CD8-positive, alpha-beta memory T cell (primary cell): ENCODE data around the gene AIG1. TPM values are rescaled to one million over a fixed set of nuclear protein-coding genes. Genes with fewer than 3 reads are reported as not detected.

ENCODE experiments used
- CTCF ChIA-PET: fragments of 350-600 bp; sonication (Branson Sonifier 250); formaldehyde crosslinking; loops from one replicate; lab custom pipeline; 2021; ENCODE audit warnings: antibody characterized with exemption; lab: Charles Lee
- POLR2A ChIA-PET: fragments of 350-600 bp; sonication (Branson Sonifier 250); formaldehyde crosslinking; loops from one replicate; lab custom pipeline; 2021; ENCODE audit warnings: antibody characterized with exemption; lab: Charles Lee
- DNase-seq, 5 donors: peaks; one replicate each; pipeline versions ENCODE4 v3.0.0 to v3.0.0-alpha.2; 2020 to 2022; ENCODE audit warnings: mixed read lengths in 1 of 5
- H3K27ac ChIP-seq: one replicate; pipeline ENCODE4 v1.7.0; 2013; ENCODE audit warnings: low read depth, mild to moderate bottlenecking, low read length, moderate library complexity
- H3K27me3 ChIP-seq: 2 replicates; pipeline ENCODE4 v1.7.0; 2013; ENCODE audit warnings: low read length, mild to moderate bottlenecking; ENCODE audit not compliant: insufficient read depth, poor library complexity, severe bottlenecking
- H3K36me3 ChIP-seq: 2 replicates; pipeline ENCODE4 v1.7.0; 2013; ENCODE audit warnings: mild to moderate bottlenecking, low read length, moderate library complexity; ENCODE audit not compliant: insufficient read depth
- H3K4me1 ChIP-seq: 2 replicates; pipeline ENCODE4 v1.7.0; 2013; ENCODE audit warnings: mild to moderate bottlenecking, low read length, moderate library complexity; ENCODE audit not compliant: insufficient read depth
- H3K4me3 ChIP-seq: 2 replicates; pipeline ENCODE4 v1.7.0; 2013; ENCODE audit warnings: mild to moderate bottlenecking, low read length
- H3K9me3 ChIP-seq: 2 replicates; pipeline ENCODE4 v1.7.0; 2013; ENCODE audit warnings: mild to moderate bottlenecking, low read length
- H3K27ac Mint-ChIP-seq, 8 donors: one replicate each; pipeline ENCODE4 v1.8.0; 2020 to 2021; ENCODE audit warnings: mixed read lengths in 8 of 8, mild to moderate bottlenecking in 6 of 8, inconsistent platforms in 3 of 8, moderate library complexity in 3 of 8
- H3K27me3 Mint-ChIP-seq, 2 donors: one replicate each; pipeline ENCODE4 v1.8.0; 2020 to 2021; ENCODE audit warnings: mixed read lengths in 2 of 2, mild to moderate bottlenecking in 1 of 2, moderate library complexity in 1 of 2
- H3K36me3 Mint-ChIP-seq, 3 donors: one replicate each; pipeline ENCODE4 v1.8.0; 2020 to 2021; ENCODE audit warnings: mixed read lengths in 3 of 3, inconsistent platforms in 1 of 3, mild to moderate bottlenecking in 1 of 3
- H3K4me1 Mint-ChIP-seq, 3 donors: one replicate each; pipeline ENCODE4 v1.8.0; 2020 to 2021; ENCODE audit warnings: mixed read lengths in 3 of 3, inconsistent platforms in 1 of 3, mild to moderate bottlenecking in 1 of 3
- H3K4me3 Mint-ChIP-seq, 7 donors: one replicate each; pipeline ENCODE4 v1.8.0; 2020 to 2021; ENCODE audit warnings: mixed read lengths in 7 of 7, mild to moderate bottlenecking in 6 of 7, moderate library complexity in 4 of 7, inconsistent platforms in 2 of 7
- H3K9me3 Mint-ChIP-seq, 5 donors: one replicate each; pipeline ENCODE4 v1.8.0; 2020 to 2022; ENCODE audit warnings: mixed read lengths in 5 of 5, mild to moderate bottlenecking in 3 of 5, moderate library complexity in 2 of 5, inconsistent platforms in 1 of 5
- polyA plus RNA-seq: library from polyadenylated mRNA; unstranded; fragments of 300-500 nt; fragmentation: Illumina TruSeq; gene quantifications from one replicate; pipeline ENCODE4 v1.2.3, GENCODE V29; 2021
- total RNA-seq, 2 experiments: library from RNA; stranded (reverse); gene quantifications; one replicate each; pipeline ENCODE4 v1.2.3, GENCODE V29; 2021

Gene AIG1
- total and polyA plus RNA-seq, 3 experiments from 2014 or later, result 6.9 to 17.3 (median 8.2) TPM

- Histone ChIP-seq H3K27ac (no peak overlapping the region), H3K27me3 (no peaks in the 10 kb centered on the region), H3K9me3 (peaks cover 5% of the 10 kb centered on the region), H3K4me1 (no peaks in the 10 kb centered on the region), H3K4me3 (no peak overlapping the region), H3K36me3 (no peaks in the 10 kb centered on the region)
- Mint-ChIP-seq H3K9me3 (peaks cover 4 to 12% (median 9%) of the 10 kb centered on the region in 5 donors), H3K36me3 (peaks cover 3 to 18% (median 5%) of the 10 kb centered on the region in 3 donors), H3K27me3 (no peaks in the 10 kb centered on the region), H3K4me3 (peak overlapping the region in 1 of 7 donors; percentile 30), H3K27ac (no peak overlapping the region), H3K4me1 (peaks cover 4 to 8% (median 8%) of the 10 kb centered on the region in 3 donors)
- no peak for DNase-seq
- ChIA-PET POLR2A (no interaction called here), CTCF (no interaction called here)
Measured at GRCh38 chr6:143125864-143126573, 65.3 kb downstream of the AIG1 start.

GRCh38 chr6:143126574-143126941, 65.9 kb downstream of the AIG1 start:
- no peak overlapping the region for H3K27ac Mint-ChIP-seq
- H3K36me3 ChIP-seq, result no peaks in the 10 kb centered on the region

GRCh38 chr6:143127941-143128680, 67.4 kb downstream of the AIG1 start:
- Histone ChIP-seq H3K9me3 (peaks cover 5% of the 10 kb centered on the region), H3K27me3 (no peaks in the 10 kb centered on the region), H3K27ac (no peak overlapping the region), H3K4me3 (no peak overlapping the region), H3K36me3 (no peaks in the 10 kb centered on the region), H3K4me1 (no peaks in the 10 kb centered on the region)
- CTCF ChIA-PET, result no interaction called here
- Mint-ChIP-seq H3K9me3 (peaks cover 6 to 13% (median 10%) of the 10 kb centered on the region in 5 donors), H3K36me3 (peaks cover 5 to 20% (median 5%) of the 10 kb centered on the region in 3 donors), H3K4me1 (peaks cover 4 to 8% (median 8%) of the 10 kb centered on the region in 3 donors), H3K27ac (no peak overlapping the region), H3K4me3 (no peak overlapping the region), H3K27me3 (no peaks in the 10 kb centered on the region)
- DNase-seq, result no peak
- POLR2A ChIA-PET, result no interaction called here

More at GRCh38 chr6:143126574-143126941, 65.9 kb downstream of the AIG1 start:
- Histone ChIP-seq H3K4me3 (no peak overlapping the region), H3K27ac (no peak overlapping the region), H3K27me3 (no peaks in the 10 kb centered on the region), H3K4me1 (no peaks in the 10 kb centered on the region), H3K9me3 (peaks cover 5% of the 10 kb centered on the region)
- ChIA-PET POLR2A (no interaction called here), CTCF (no interaction called here)
- Mint-ChIP-seq H3K36me3 (peaks cover 5 to 18% (median 5%) of the 10 kb centered on the region in 3 donors), H3K27me3 (no peaks in the 10 kb centered on the region), H3K4me3 (peak overlapping the region in 1 of 7 donors; percentile 30), H3K4me1 (peaks cover 4 to 8% (median 8%) of the 10 kb centered on the region in 3 donors), H3K9me3 (peaks cover 6 to 13% (median 9%) of the 10 kb centered on the region in 5 donors)
- no peak for DNase-seq

GRCh38 chr6:143128681-143129015, 68.0 kb downstream of the AIG1 start:
- Histone ChIP-seq H3K4me1 (no peaks in the 10 kb centered on the region), H3K36me3 (no peaks in the 10 kb centered on the region), H3K27me3 (no peaks in the 10 kb centered on the region), H3K4me3 (no peak overlapping the region), H3K9me3 (peaks cover 5% of the 10 kb centered on the region), H3K27ac (no peak overlapping the region)
- no peak overlapping the region for H3K4me3 Mint-ChIP-seq
- H3K36me3 Mint-ChIP-seq, result peaks cover 5 to 20% (median 5%) of the 10 kb centered on the region in 3 donors
- peaks cover 4 to 8% (median 8%) of the 10 kb centered on the region in 3 donors for H3K4me1 Mint-ChIP-seq
- POLR2A ChIA-PET, result no interaction called here
- no peak for DNase-seq
- H3K27ac Mint-ChIP-seq, result no peak overlapping the region
- CTCF ChIA-PET, result no interaction called here
- peaks cover 6 to 13% (median 10%) of the 10 kb centered on the region in 5 donors for H3K9me3 Mint-ChIP-seq
- no peaks in the 10 kb centered on the region for H3K27me3 Mint-ChIP-seq

- no peaks in the 10 kb centered on the region for H3K27me3 Mint-ChIP-seq
- POLR2A ChIA-PET, result no interaction called here
- H3K4me3 ChIP-seq, result no peak overlapping the region
- no peaks in the 10 kb centered on the region for H3K36me3 ChIP-seq
- H3K4me3 Mint-ChIP-seq, result no peak overlapping the region
- peaks cover 5 to 12% (median 10%) of the 10 kb centered on the region in 3 donors for H3K4me1 Mint-ChIP-seq
- H3K9me3 ChIP-seq, result peaks cover 5% of the 10 kb centered on the region
- no peaks in the 10 kb centered on the region for H3K4me1 ChIP-seq
- CTCF ChIA-PET, result no interaction called here
- H3K27me3 ChIP-seq, result no peaks in the 10 kb centered on the region
- peaks cover 6 to 13% (median 10%) of the 10 kb centered on the region in 5 donors for H3K9me3 Mint-ChIP-seq
- peak overlapping the region in 1 of 8 donors; percentile 63 for H3K27ac Mint-ChIP-seq
- H3K27ac ChIP-seq, result no peak overlapping the region
- peaks cover 5 to 20% (median 5%) of the 10 kb centered on the region in 3 donors for H3K36me3 Mint-ChIP-seq
- DNase-seq, result no peak
Measured at GRCh38 chr6:143130928-143131327, 70.2 kb downstream of the AIG1 start.

- CTCF ChIA-PET, result no interaction called here
Measured at GRCh38 chr6:143135325-143135724, 74.6 kb downstream of the AIG1 start.

GRCh38 chr6:143135797-143136561, 75.3 kb downstream of the AIG1 start:
- no peak overlapping the region for H3K27ac ChIP-seq
- no peak for DNase-seq
- POLR2A ChIA-PET, result no interaction called here

More at GRCh38 chr6:143135325-143135724, 74.6 kb downstream of the AIG1 start:
- Mint-ChIP-seq H3K4me1 (peaks cover 9 to 18% (median 18%) of the 10 kb centered on the region in 3 donors), H3K36me3 (peaks cover 8 to 47% (median 29%) of the 10 kb centered on the region in 3 donors), H3K4me3 (no peak overlapping the region), H3K27me3 (no peaks in the 10 kb centered on the region), H3K9me3 (peaks cover 3 to 13% (median 10%) of the 10 kb centered on the region in 5 donors), H3K27ac (no peak overlapping the region)
- H3K9me3 ChIP-seq, result peaks cover 5% of the 10 kb centered on the region
- H3K27ac ChIP-seq, result no peak overlapping the region
- no peak overlapping the region for H3K4me3 ChIP-seq
- H3K27me3 ChIP-seq, result no peaks in the 10 kb centered on the region
- no peaks in the 10 kb centered on the region for H3K36me3 ChIP-seq
- peaks cover 10% of the 10 kb centered on the region for H3K4me1 ChIP-seq
- DNase-seq, result no peak
- POLR2A ChIA-PET, result no interaction called here

More at GRCh38 chr6:143135797-143136561, 75.3 kb downstream of the AIG1 start:
- no peaks in the 10 kb centered on the region for H3K36me3 ChIP-seq
- peaks cover under 1% of the 10 kb centered on the region for H3K9me3 ChIP-seq
- H3K4me3 ChIP-seq, result no peak overlapping the region
- CTCF ChIA-PET, result no interaction called here
- H3K27ac Mint-ChIP-seq, result peak overlapping the region in 2 of 8 donors; percentile 2 to 3
- H3K27me3 Mint-ChIP-seq, result no peaks in the 10 kb centered on the region
- H3K4me1 Mint-ChIP-seq, result peaks cover 9 to 18% (median 18%) of the 10 kb centered on the region in 3 donors
- no peaks in the 10 kb centered on the region for H3K27me3 ChIP-seq
- H3K4me3 Mint-ChIP-seq, result peak overlapping the region in 2 of 7 donors; percentile 5 to 22
- H3K4me1 ChIP-seq, result peaks cover 10% of the 10 kb centered on the region
- H3K9me3 Mint-ChIP-seq, result peaks cover 0 to 10% (median 7%) of the 10 kb centered on the region in 5 donors
- H3K36me3 Mint-ChIP-seq, result peaks cover 8 to 47% (median 31%) of the 10 kb centered on the region in 3 donors
